SU-DHL-6 (cell line): Measurements from ENCODE around the gene ZBED3.

Source experiments
- CTCF ChIP-seq: fragments of 200-600 bp; sonication (generic); IDR thresholded peaks from one replicate; pipeline ENCODE4 v1.5.1; 2017; ENCODE audit warnings: antibody characterized with exemption, mild to moderate bottlenecking, low read length, moderate library complexity; ENCODE audit not compliant: insufficient read depth, poor library complexity, severe bottlenecking
- EZH2phosphoT487 ChIP-seq: fragments of 200-600 bp; sonication (generic), shearing (Covaris generic); conservative IDR thresholded peaks from 2 replicates; pipeline ENCODE4 v1.6.1; 2018; ENCODE audit warnings: mild to moderate bottlenecking, antibody characterized with exemption, low read length, moderate library complexity, mixed read lengths

DNA sequence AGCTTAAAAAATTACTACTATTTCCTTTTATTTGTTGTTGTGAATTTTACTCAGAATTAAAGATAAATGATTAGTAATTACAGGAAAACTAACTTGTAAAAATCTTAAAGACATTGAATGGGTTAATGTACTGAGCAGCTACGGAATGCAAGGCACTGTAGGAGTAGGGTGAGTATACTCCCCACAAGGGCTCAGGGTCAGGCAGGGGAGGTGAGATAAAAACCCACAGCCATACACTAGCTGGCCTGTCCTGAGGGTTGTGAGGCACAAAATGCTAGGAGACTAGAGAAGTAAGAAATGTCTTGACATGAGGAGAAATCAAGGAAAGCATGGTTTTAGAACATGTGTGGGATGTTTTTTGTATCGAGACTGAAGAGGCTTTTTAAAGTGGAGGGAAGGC is 13.4 kb downstream of the ZBED3 start:
- TF ChIP-seq CTCF: no peak
- TF ChIP-seq EZH2phosphoT487: no peak
